Upper lobe of right lung (tissue), 1 donor: ENCODE measurements around the gene SRP68. TPM values are rescaled to one million over a fixed set of nuclear protein-coding genes. Genes with fewer than 3 reads are reported as not detected.

Experiments used
- ATAC-seq: fragments of 200-7000 bp; cut with Tn5 transposase; one replicate; pipeline ENCODE4 v1.9.1; 2020; ENCODE audit warnings: mild to moderate bottlenecking, moderate library complexity
- DNase-seq: peaks from one replicate; pipeline ENCODE4 v3.0.0-alpha.2; 2020
- H3K27ac ChIP-seq: fragments of 200-600 bp; one replicate; pipeline ENCODE4 v1.8.0; 2022
- H3K27me3 ChIP-seq: fragments of 200-600 bp; one replicate; pipeline ENCODE4 v1.8.0; 2022; ENCODE audit warnings: mild to moderate bottlenecking
- H3K36me3 ChIP-seq: fragments of 200-600 bp; one replicate; pipeline ENCODE4 v1.8.0; 2022
- H3K4me1 ChIP-seq: fragments of 200-600 bp; one replicate; pipeline ENCODE4 v1.8.0; 2022
- H3K4me3 ChIP-seq: fragments of 200-600 bp; one replicate; pipeline ENCODE4 v1.8.0; 2022; ENCODE audit warnings: mild to moderate bottlenecking
- H3K9me3 ChIP-seq: fragments of 200-600 bp; one replicate; pipeline ENCODE4 v1.8.0; 2022
- CTCF ChIP-seq: fragments of 200-600 bp; IDR thresholded peaks from one replicate; pipeline ENCODE4 v1.8.0; 2022; ENCODE audit warnings: antibody characterized with exemption
- intact Hi-C: fragments of 100-400 bp; cut with DNase I; formaldehyde crosslinking; loops from one replicate; pipeline ENCODE4 v1.11.0; 2022
- total RNA-seq: library from RNA; stranded (reverse); fragmentation: NEBNext Ultra II Directional; extraction: Animal tissue kit (Norgen Biotek cat#: 25700); gene quantifications from one replicate; pipeline ENCODE4 v1.2.1, GENCODE V29; 2021
- donor health status: DM: no; HTN: yes; CAD: no; lungs with severe emphysema.

Gene SRP68
- total RNA-seq, 1 donor from 2014 or later = 74.9 TPM

GRCh38 chr17:76092526-76093413 lies 20.5 kb upstream of the SRP68 start:
- DNase-seq (no peak), ATAC-seq (no peak)
- H3K4me1 ChIP-seq = no peaks in the 10 kb centered on the region
- no peak overlapping the region for H3K27ac ChIP-seq
- peaks cover 98% of the 10 kb centered on the region for H3K36me3 ChIP-seq
- H3K27me3 ChIP-seq = no peaks in the 10 kb centered on the region
- no peak for TF ChIP-seq CTCF
- no peak overlapping the region for H3K4me3 ChIP-seq
- H3K9me3 ChIP-seq = no peaks in the 10 kb centered on the region
- intact Hi-C loops = no loop called here

- no peak for TF ChIP-seq CTCF
- H3K4me3 ChIP-seq = no peak overlapping the region
- no peak overlapping the region for H3K27ac ChIP-seq
- H3K27me3 ChIP-seq = no peaks in the 10 kb centered on the region
- DNase-seq (no peak), ATAC-seq (no peak)
- peaks cover 98% of the 10 kb centered on the region for H3K36me3 ChIP-seq
- no peaks in the 10 kb centered on the region for H3K9me3 ChIP-seq
- H3K4me1 ChIP-seq = no peaks in the 10 kb centered on the region
- intact Hi-C loops = no loop called here
Observed at GRCh38 chr17:76091526-76092286, 19.4 kb upstream of the SRP68 start.

GRCh38 chr17:76090517-76091129 lies 18.3 kb upstream of the SRP68 start:
- Histone ChIP-seq H3K9me3 (no peaks in the 10 kb centered on the region), H3K27ac (no peak overlapping the region), H3K4me3 (no peak overlapping the region), H3K4me1 (no peaks in the 10 kb centered on the region), H3K36me3 (peaks cover 98% of the 10 kb centered on the region), H3K27me3 (no peaks in the 10 kb centered on the region)
- ATAC-seq (no peak), DNase-seq (no peak)
- no peak for TF ChIP-seq CTCF
- intact Hi-C loops = no loop called here

GRCh38 chr17:76089680-76090516 lies 17.6 kb upstream of the SRP68 start:
- Histone ChIP-seq H3K4me1 (no peaks in the 10 kb centered on the region), H3K36me3 (peaks cover 98% of the 10 kb centered on the region), H3K9me3 (no peaks in the 10 kb centered on the region), H3K4me3 (no peak overlapping the region), H3K27me3 (no peaks in the 10 kb centered on the region), H3K27ac (no peak overlapping the region)
- no peak for TF ChIP-seq CTCF
- intact Hi-C loops = no loop called here
- no peak for ATAC-seq
- DNase-seq = no peak
